Spinal cord (tissue), 10 donors: ENCODE results near the gene RAD54L. TPM values are rescaled to one million over a fixed set of nuclear protein-coding genes. Genes with fewer than 3 reads are reported as not detected.
A peak's percentile ranks its signal among the peaks of the same experiment; 100 is the strongest.

Experiments
- DNase-seq, 6 donors: peaks; one replicate each; pipeline versions ENCODE4 v3.0.0 to v3.0.0-alpha.2; 2013 to 2015; ENCODE audit warnings: low spot score in 6 of 6, low read depth in 4 of 6
- H3K27ac ChIP-seq: one replicate; pipeline ENCODE4 v1.5.1; 2013; ENCODE audit warnings: low read depth, low read length, control low read depth
- H3K27me3 ChIP-seq: one replicate; pipeline ENCODE4 v1.6.1; 2013; ENCODE audit warnings: low read length; ENCODE audit not compliant: control insufficient read depth, insufficient read depth
- H3K36me3 ChIP-seq: one replicate; pipeline ENCODE4 v1.6.1; 2013; ENCODE audit warnings: low read length; ENCODE audit not compliant: control insufficient read depth, insufficient read depth
- H3K4me1 ChIP-seq: one replicate; pipeline ENCODE4 v1.6.1; 2013; ENCODE audit warnings: low read length; ENCODE audit not compliant: control insufficient read depth, insufficient read depth
- H3K4me3 ChIP-seq: one replicate; pipeline ENCODE4 v1.5.1; 2013; ENCODE audit warnings: low read depth, low read length, control low read depth
- H3K9me3 ChIP-seq: one replicate; pipeline ENCODE4 v1.6.1; 2013; ENCODE audit warnings: low read length; ENCODE audit not compliant: control insufficient read depth, insufficient read depth
- WGBS: methylation state at CpG from one replicate; pipeline ENCODE4 v1.1.5; 2013; ENCODE audit warnings: missing lambda C conversion rate; ENCODE audit not compliant: insufficient coverage; 5-methylcytosine and 5-hydroxymethylcytosine counted together
- long read RNA-seq, 4 donors: transcript quantifications; one replicate each; lab custom pipeline, GENCODE V29; 2026
- polyA plus RNA-seq, 2 donors: library from polyadenylated mRNA; unstranded; fragments of 120-200 nt; gene quantifications; one replicate each; pipeline ENCODE4 v1.2.1, GENCODE V29; 2013; ENCODE audit not compliant: insufficient read length in 2 of 2
- total RNA-seq, 2 donors: library from RNA; depleted of rRNA in 1 of 2; stranded (reverse); fragments of 120-200 nt in 1 of 2; fragments of >200 nt in 1 of 2; gene quantifications; one replicate each; pipeline versions ENCODE4 v1.2.3 to v1.2.4, GENCODE V29; 2013 to 2014
- donor health status: healthy.

The RAD54L gene
- total RNA-seq (1 to 10 TPM; 2.9 to 3.9 TPM), polyA plus RNA-seq (1 to 10 TPM; 8.3 to 8.5 TPM)
- long read RNA-seq, donor 1, partial matches to known transcripts, result 0 of 1 reads
- long read RNA-seq, donor 1, other reads (novel, unspliced or antisense), result 0 of 1 reads
- long read RNA-seq, donor 2, partial matches to known transcripts, result 0 of 1 reads
- long read RNA-seq, donor 2, other reads (novel, unspliced or antisense), result 0 of 1 reads
- long read RNA-seq, donor 3, result 0 reads
- long read RNA-seq, donor 4, partial matches to known transcripts, result 48 of 68 reads
- long read RNA-seq, donor 4, other reads (novel, unspliced or antisense), result 20 of 68 reads

- under 1% methylated on average over 36 of the region's 49 CpGs for WGBS
- Histone ChIP-seq H3K27me3 (no peaks in the 10 kb centered on the region), H3K27ac (peak within 1 kb of the TSS; percentile 74), H3K4me3 (peak within 1 kb of the TSS; percentile 78), H3K9me3 (no peaks in the 10 kb centered on the region), H3K4me1 (peaks cover 15% of the 10 kb centered on the region), H3K36me3 (no peaks in the 10 kb centered on the region)
- peak; percentile 88 to 99 (median 98) for DNase-seq
Observed at GRCh38 chr1:46247436-46248121, at the start of gene RAD54L. Gene RAD54L, plus strand, starts transcription at chr1:46247763. Its CDS starts 643 bp downstream, at chr1:46248406.

- Histone ChIP-seq H3K4me1 (peaks cover 31% of the 10 kb centered on the region), H3K9me3 (no peaks in the 10 kb centered on the region), H3K27ac (peak within 1 kb of the TSS; percentile 71), H3K36me3 (peaks cover 39% of the 10 kb centered on the region), H3K27me3 (no peaks in the 10 kb centered on the region), H3K4me3 (peak within 1 kb of the TSS; percentile 81)
- peak in 3 of 6 donors; percentile 43 to 85 (median 82) for DNase-seq
- WGBS, result under 1% methylated on average over 64 of the region's 67 CpGs
Observed at GRCh38 chr1:46197964-46198811, 49.4 kb upstream of the RAD54L start, which contains the start of gene POMGNT1. Gene POMGNT1, minus strand, starts transcription at chr1:46198434. Its CDS starts 613 bp downstream, at chr1:46197821.

- no peak for DNase-seq
- Histone ChIP-seq H3K36me3 (peaks cover 28% of the 10 kb centered on the region), H3K9me3 (no peaks in the 10 kb centered on the region), H3K27me3 (no peaks in the 10 kb centered on the region), H3K27ac (no peak overlapping the region), H3K4me3 (peak overlapping the region; percentile 72), H3K4me1 (peaks cover 41% of the 10 kb centered on the region)
- no CpG with 5 or more reads among the region's 3 CpGs for WGBS
Observed at GRCh38 chr1:46199233-46199749, 48.3 kb upstream of the RAD54L start.

- H3K36me3 ChIP-seq, result peaks cover 2% of the 10 kb centered on the region
- H3K4me3 ChIP-seq, result peak overlapping the region; percentile 85
- H3K27ac ChIP-seq, result peak overlapping the region; percentile 63
- H3K4me1 ChIP-seq, result peaks cover 42% of the 10 kb centered on the region
- WGBS, result 18% methylated on average over 9 of the region's 14 CpGs
- H3K9me3 ChIP-seq, result no peaks in the 10 kb centered on the region
- no peak for DNase-seq
- no peaks in the 10 kb centered on the region for H3K27me3 ChIP-seq
Observed at GRCh38 chr1:46203738-46204405, 43.7 kb upstream of the RAD54L start.

GRCh38 chr1:46204406-46204742 lies 43.2 kb upstream of the RAD54L start:
- 30% methylated on average over 5 of the region's 5 CpGs for WGBS
- Histone ChIP-seq H3K27me3 (no peaks in the 10 kb centered on the region), H3K4me3 (peak overlapping the region; percentile 85), H3K9me3 (no peaks in the 10 kb centered on the region), H3K27ac (peak overlapping the region; percentile 63), H3K4me1 (peaks cover 38% of the 10 kb centered on the region), H3K36me3 (peaks cover 2% of the 10 kb centered on the region)
- DNase-seq, result peak in 1 of 6 donors; percentile 34

- Histone ChIP-seq H3K27ac (no peak overlapping the region), H3K27me3 (no peaks in the 10 kb centered on the region), H3K4me3 (no peak overlapping the region), H3K36me3 (peaks cover 2% of the 10 kb centered on the region), H3K9me3 (no peaks in the 10 kb centered on the region), H3K4me1 (peaks cover 38% of the 10 kb centered on the region)
- WGBS, result 91% methylated on average over 2 of the region's 3 CpGs
- no peak for DNase-seq
Observed at GRCh38 chr1:46205141-46205540, 42.4 kb upstream of the RAD54L start.

- peaks cover 2% of the 10 kb centered on the region for H3K36me3 ChIP-seq
- H3K4me1 ChIP-seq, result peaks cover 38% of the 10 kb centered on the region
- DNase-seq, result no peak
- no peaks in the 10 kb centered on the region for H3K9me3 ChIP-seq
- WGBS, result 50% methylated on average over 1 of the region's 3 CpGs
- no peak overlapping the region for H3K27ac ChIP-seq
- H3K27me3 ChIP-seq, result no peaks in the 10 kb centered on the region
- H3K4me3 ChIP-seq, result no peak overlapping the region
Observed at GRCh38 chr1:46205791-46206190, 41.8 kb upstream of the RAD54L start.

- peak in 1 of 6 donors; percentile 42 for DNase-seq
- H3K9me3 ChIP-seq, result no peaks in the 10 kb centered on the region
- WGBS, result no CpG with 5 or more reads among the region's 2 CpGs
- peaks cover 38% of the 10 kb centered on the region for H3K4me1 ChIP-seq
- peaks cover 2% of the 10 kb centered on the region for H3K36me3 ChIP-seq
- no peaks in the 10 kb centered on the region for H3K27me3 ChIP-seq
- no peak overlapping the region for H3K27ac ChIP-seq
- no peak overlapping the region for H3K4me3 ChIP-seq
Observed at GRCh38 chr1:46206399-46206798, 41.2 kb upstream of the RAD54L start.

- Histone ChIP-seq H3K27me3 (no peaks in the 10 kb centered on the region), H3K36me3 (peaks cover 2% of the 10 kb centered on the region), H3K27ac (no peak overlapping the region), H3K4me1 (peaks cover 8% of the 10 kb centered on the region), H3K4me3 (no peak overlapping the region), H3K9me3 (no peaks in the 10 kb centered on the region)
- WGBS, result no CpG with 5 or more reads among the region's 3 CpGs
- no peak for DNase-seq
Observed at GRCh38 chr1:46210561-46210960, 37.0 kb upstream of the RAD54L start.
